HEK293T (cell line): Measurements from ENCODE around the gene VPREB3.

Experiments
- LEF1 ChIP-seq: fragments of 450-650 bp; IDR thresholded peaks from 2 replicates; pipeline ENCODE4 v1.6.1; 2017; ENCODE audit warnings: mild to moderate bottlenecking, borderline replicate concordance
- PKNOX1 ChIP-seq: fragments of 450-650 bp; IDR thresholded peaks from 2 replicates; pipeline ENCODE4 v1.6.1; 2016
- ZNF384 ChIP-seq: fragments of 450-650 bp; IDR thresholded peaks from 2 replicates; pipeline ENCODE4 v1.6.1; 2016

- TF ChIP-seq ZNF384 (no peak), LEF1 (no peak), PKNOX1 (no peak)
Measured at GRCh38 chr22:23773483-23774113, 19.4 kb upstream of the VPREB3 start.
